ENCODE results near the gene OPCML.

DNA sequence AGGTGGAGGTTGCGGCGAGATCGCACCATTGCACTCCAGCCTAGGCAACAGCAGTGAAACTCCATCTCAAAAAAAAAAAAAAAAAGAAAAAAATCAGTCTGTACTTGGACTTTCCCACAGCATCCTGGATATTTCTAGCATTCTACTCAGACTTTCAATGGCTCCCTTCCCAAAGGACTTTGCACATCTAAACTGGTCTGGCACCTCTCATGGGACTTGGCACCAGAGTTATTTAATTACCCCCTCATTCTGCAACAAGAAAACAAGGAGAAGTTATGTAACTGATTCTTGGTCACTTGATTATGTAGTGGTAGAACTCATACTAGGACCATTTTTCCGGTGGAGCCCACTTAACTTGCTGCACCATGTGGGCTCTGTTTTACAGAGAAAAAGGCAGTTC is 519.5 kb downstream of the OPCML start:
- TF ChIP-seq POLR2A (IDR thresholded peaks at IDR 0.05) = no peak
- TF ChIP-seq, protein P1, sequence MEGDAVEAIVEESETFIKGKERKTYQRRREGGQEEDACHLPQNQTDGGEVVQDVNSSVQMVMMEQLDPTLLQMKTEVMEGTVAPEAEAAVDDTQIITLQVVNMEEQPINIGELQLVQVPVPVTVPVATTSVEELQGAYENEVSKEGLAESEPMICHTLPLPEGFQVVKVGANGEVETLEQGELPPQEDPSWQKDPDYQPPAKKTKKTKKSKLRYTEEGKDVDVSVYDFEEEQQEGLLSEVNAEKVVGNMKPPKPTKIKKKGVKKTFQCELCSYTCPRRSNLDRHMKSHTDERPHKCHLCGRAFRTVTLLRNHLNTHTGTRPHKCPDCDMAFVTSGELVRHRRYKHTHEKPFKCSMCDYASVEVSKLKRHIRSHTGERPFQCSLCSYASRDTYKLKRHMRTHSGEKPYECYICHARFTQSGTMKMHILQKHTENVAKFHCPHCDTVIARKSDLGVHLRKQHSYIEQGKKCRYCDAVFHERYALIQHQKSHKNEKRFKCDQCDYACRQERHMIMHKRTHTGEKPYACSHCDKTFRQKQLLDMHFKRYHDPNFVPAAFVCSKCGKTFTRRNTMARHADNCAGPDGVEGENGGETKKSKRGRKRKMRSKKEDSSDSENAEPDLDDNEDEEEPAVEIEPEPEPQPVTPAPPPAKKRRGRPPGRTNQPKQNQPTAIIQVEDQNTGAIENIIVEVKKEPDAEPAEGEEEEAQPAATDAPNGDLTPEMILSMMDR (IDR thresholded peaks at IDR 0.05) = no peak
